Aorta (tissue), 5 donors: ENCODE results near the gene GRIK4. TPM values are rescaled to one million over a fixed set of nuclear protein-coding genes. Genes with fewer than 3 reads are reported as not detected.
A peak's percentile ranks its signal among the peaks of the same experiment; 100 is the strongest.

Experiments
- ATAC-seq: fragments of 200-7000 bp; cut with Tn5 transposase; one replicate; pipeline ENCODE4 v1.9.1; 2022; ENCODE audit warnings: moderate library complexity; ENCODE audit not compliant: low FRiP score
- DNase-seq, 2 donors: peaks; one replicate each; pipeline ENCODE4 v3.0.0-alpha.2; 2020
- H3K27ac ChIP-seq, 2 donors: one replicate each; pipeline ENCODE4 v1.5.1; 2013; ENCODE audit warnings: low read length in 2 of 2, mild to moderate bottlenecking in 2 of 2, moderate library complexity in 2 of 2, control low read depth in 1 of 2, inconsistent platforms in 1 of 2, low read depth in 1 of 2
- H3K27me3 ChIP-seq, 2 donors: one replicate each; pipeline ENCODE4 v1.6.1; 2013; ENCODE audit warnings: control low read depth in 1 of 2, low read length in 1 of 2, mild to moderate bottlenecking in 1 of 2, moderate library complexity in 1 of 2; ENCODE audit not compliant: insufficient read depth in 2 of 2, control insufficient read depth in 1 of 2
- H3K36me3 ChIP-seq, 2 donors: one replicate each; pipeline ENCODE4 v1.6.1; 2013; ENCODE audit warnings: control low read depth in 1 of 2, low read length in 1 of 2, mild to moderate bottlenecking in 1 of 2; ENCODE audit not compliant: insufficient read depth in 2 of 2, control insufficient read depth in 1 of 2
- H3K4me1 ChIP-seq, 2 donors: one replicate each; pipeline ENCODE4 v1.6.1; 2013; ENCODE audit warnings: low read length in 2 of 2, control low read depth in 1 of 2, mild to moderate bottlenecking in 1 of 2, moderate library complexity in 1 of 2; ENCODE audit not compliant: insufficient read depth in 2 of 2, control insufficient read depth in 1 of 2
- H3K4me3 ChIP-seq, 2 donors: one replicate each; pipeline ENCODE4 v1.5.1; 2013; ENCODE audit warnings: low read length in 2 of 2, control low read depth in 1 of 2, mild to moderate bottlenecking in 1 of 2
- H3K9me3 ChIP-seq: one replicate; pipeline ENCODE4 v1.6.1; 2013; ENCODE audit warnings: mild to moderate bottlenecking, low read length; ENCODE audit not compliant: control insufficient read depth
- WGBS, 2 donors: extraction: QIAGEN DNeasy Blood & Tissue Kit; methylation state at CpG; one replicate each; pipeline ENCODE4 v1.1.7; 2013; 5-methylcytosine and 5-hydroxymethylcytosine counted together
- intact Hi-C, 2 donors: fragments of 100-400 bp; cut with DNase I; formaldehyde crosslinking; loops; one replicate each; pipeline versions ENCODE4 v1.14.2 to v1.15.0; 2022
- polyA plus RNA-seq, 2 donors: library from polyadenylated mRNA; stranded (reverse); fragments of 200-250 nt; gene quantifications; one replicate each; pipeline ENCODE4 v1.2.3, GENCODE V29; 2013
- total RNA-seq, 2 donors: library from RNA; stranded (reverse); fragmentation: NEBNext Ultra II Directional; extraction: Animal tissue kit (Norgen Biotek cat#: 25700); gene quantifications; one replicate each; pipeline ENCODE4 v1.2.1, GENCODE V29; 2021
- donor health status: healthy with polysubstance abuse.
- donor health status: Bipolar disorder and iron deficiency.
- donor health status: DM: no; HTN: no; CAD: no.
- donor health status: DM: no; HTN: no; CAD: no.
- donor health status: DM: yes; HTN: yes; CAD: no.

The GRIK4 gene
- total and polyA plus RNA-seq, 4 donors, result not detected

GRCh38 chr11:120630122-120630521 lies 118.6 kb downstream of the GRIK4 start:
- Histone ChIP-seq H3K4me3 (no peak overlapping the region), H3K36me3 (no peaks in the 10 kb centered on the region), H3K27ac (no peak overlapping the region), H3K27me3 (no peaks in the 10 kb centered on the region), H3K4me1 (no peaks in the 10 kb centered on the region), H3K9me3 (no peaks in the 10 kb centered on the region)
- WGBS, 2 donors, result 41 to 43% methylated on average over 2 of the region's 2 CpGs
- no peak for ATAC-seq
- intact Hi-C loops, result no loop called here
- no peak for DNase-seq

- Histone ChIP-seq H3K36me3 (no peaks in the 10 kb centered on the region), H3K4me1 (no peaks in the 10 kb centered on the region), H3K4me3 (no peak overlapping the region), H3K9me3 (no peaks in the 10 kb centered on the region), H3K27ac (no peak overlapping the region), H3K27me3 (no peaks in the 10 kb centered on the region)
- ATAC-seq, result no peak
- intact Hi-C loops, result no loop called here
- WGBS, 2 donors, result 37 to 66% methylated on average over 3 of the region's 3 CpGs
- DNase-seq, result no peak
These were observed 121.0 kb downstream of the GRIK4 start for GRCh38 chr11:120632579-120632978.

GRCh38 chr11:120633616-120634393 lies 122.3 kb downstream of the GRIK4 start:
- no peaks in the 10 kb centered on the region for H3K4me1 ChIP-seq
- H3K9me3 ChIP-seq, result no peaks in the 10 kb centered on the region
- 57% methylated on average over 15 of the region's 15 CpGs for WGBS, 2 donors
- ATAC-seq (no peak), DNase-seq (peak in 1 of 2 donors; percentile 11)
- no peak overlapping the region for H3K4me3 ChIP-seq
- intact Hi-C loops, result no loop called here
- H3K27ac ChIP-seq, result no peak overlapping the region
- no peaks in the 10 kb centered on the region for H3K36me3 ChIP-seq
- no peaks in the 10 kb centered on the region for H3K27me3 ChIP-seq

GRCh38 chr11:120634706-120635105 lies 123.2 kb downstream of the GRIK4 start:
- peak in 1 of 2 donors; percentile 62 for DNase-seq
- no peaks in the 10 kb centered on the region for H3K4me1 ChIP-seq
- whole genome bisulfite sequencing, 2 donors, result 73 to 75% methylated on average over 13 of the region's 13 CpGs

GRCh38 chr11:120635136-120635810 lies 123.7 kb downstream of the GRIK4 start:
- H3K27ac ChIP-seq, result no peak overlapping the region
- H3K27me3 ChIP-seq, result no peaks in the 10 kb centered on the region
- 61 to 63% methylated on average over 9 of the region's 9 CpGs for WGBS, 2 donors
- H3K4me3 ChIP-seq, result no peak overlapping the region
- ATAC-seq, result no peak
- DNase-seq, result peak in 1 of 2 donors; percentile 50
- H3K4me1 ChIP-seq, result no peaks in the 10 kb centered on the region
- no peaks in the 10 kb centered on the region for H3K36me3 ChIP-seq
- intact Hi-C loops, result no loop called here
- no peaks in the 10 kb centered on the region for H3K9me3 ChIP-seq

More at GRCh38 chr11:120634706-120635105, 123.2 kb downstream of the GRIK4 start:
- Histone ChIP-seq H3K4me3 (no peak overlapping the region), H3K27ac (no peak overlapping the region), H3K36me3 (no peaks in the 10 kb centered on the region), H3K9me3 (no peaks in the 10 kb centered on the region), H3K27me3 (no peaks in the 10 kb centered on the region)
- no peak for ATAC-seq
- intact Hi-C loops, result no loop called here

- 60 to 63% methylated on average over 6 of the region's 6 CpGs for WGBS, 2 donors
- DNase-seq (peak in 1 of 2 donors; percentile 20), ATAC-seq (no peak)
- Histone ChIP-seq H3K27ac (no peak overlapping the region), H3K36me3 (no peaks in the 10 kb centered on the region), H3K27me3 (no peaks in the 10 kb centered on the region), H3K4me3 (no peak overlapping the region), H3K4me1 (no peaks in the 10 kb centered on the region), H3K9me3 (no peaks in the 10 kb centered on the region)
- intact Hi-C loops, result no loop called here
These were observed 125.6 kb downstream of the GRIK4 start for GRCh38 chr11:120637131-120637530.

- no peaks in the 10 kb centered on the region for H3K4me1 ChIP-seq
These were observed 130.8 kb downstream of the GRIK4 start for GRCh38 chr11:120642196-120642894.

GRCh38 chr11:120643284-120643683 lies 131.7 kb downstream of the GRIK4 start:
- H3K4me1 ChIP-seq, result no peaks in the 10 kb centered on the region
- H3K27ac ChIP-seq, result no peak overlapping the region
- 84 to 87% methylated on average over 6 of the region's 6 CpGs for WGBS, 2 donors

More at GRCh38 chr11:120642196-120642894, 130.8 kb downstream of the GRIK4 start:
- DNase-seq, result no peak
- Histone ChIP-seq H3K4me3 (no peak overlapping the region), H3K27me3 (peaks cover 0 to 2% of the 10 kb centered on the region in 2 donors), H3K36me3 (no peaks in the 10 kb centered on the region), H3K27ac (no peak overlapping the region), H3K9me3 (no peaks in the 10 kb centered on the region)
- WGBS, 2 donors, result 78 to 84% methylated on average over 10 of the region's 10 CpGs
- intact Hi-C loops, result no loop called here
- ATAC-seq, result no peak

More at GRCh38 chr11:120643284-120643683, 131.7 kb downstream of the GRIK4 start:
- intact Hi-C loops, result no loop called here
- Histone ChIP-seq H3K36me3 (no peaks in the 10 kb centered on the region), H3K27me3 (peaks cover 0 to 2% of the 10 kb centered on the region in 2 donors), H3K9me3 (no peaks in the 10 kb centered on the region), H3K4me3 (no peak overlapping the region)
- ATAC-seq (no peak), DNase-seq (no peak)
